ENCODE measurements around the gene DAPK2.

- no peak for TF ChIP-seq CTCF (IDR thresholded peaks at IDR 0.05)
- no peak for TF ChIP-seq POLR2A (IDR thresholded peaks at IDR 0.05)
- no peak for TF ChIP-seq POLR2AphosphoS5 (IDR thresholded peaks at IDR 0.05)
Observed at GRCh38 chr15:63858448-63858847, 187.8 kb downstream of the DAPK2 start.
